Measurements from ENCODE around the gene CFAP65. TPM values are rescaled to one million over a fixed set of nuclear protein-coding genes. Genes with fewer than 3 reads are reported as not detected.

Gene CFAP65
- total and polyA plus RNA-seq, 9 of the 15 experiments (the other 6 are each of a cell fraction or from before 2014, with no cell fraction given), result not detected

DNA sequence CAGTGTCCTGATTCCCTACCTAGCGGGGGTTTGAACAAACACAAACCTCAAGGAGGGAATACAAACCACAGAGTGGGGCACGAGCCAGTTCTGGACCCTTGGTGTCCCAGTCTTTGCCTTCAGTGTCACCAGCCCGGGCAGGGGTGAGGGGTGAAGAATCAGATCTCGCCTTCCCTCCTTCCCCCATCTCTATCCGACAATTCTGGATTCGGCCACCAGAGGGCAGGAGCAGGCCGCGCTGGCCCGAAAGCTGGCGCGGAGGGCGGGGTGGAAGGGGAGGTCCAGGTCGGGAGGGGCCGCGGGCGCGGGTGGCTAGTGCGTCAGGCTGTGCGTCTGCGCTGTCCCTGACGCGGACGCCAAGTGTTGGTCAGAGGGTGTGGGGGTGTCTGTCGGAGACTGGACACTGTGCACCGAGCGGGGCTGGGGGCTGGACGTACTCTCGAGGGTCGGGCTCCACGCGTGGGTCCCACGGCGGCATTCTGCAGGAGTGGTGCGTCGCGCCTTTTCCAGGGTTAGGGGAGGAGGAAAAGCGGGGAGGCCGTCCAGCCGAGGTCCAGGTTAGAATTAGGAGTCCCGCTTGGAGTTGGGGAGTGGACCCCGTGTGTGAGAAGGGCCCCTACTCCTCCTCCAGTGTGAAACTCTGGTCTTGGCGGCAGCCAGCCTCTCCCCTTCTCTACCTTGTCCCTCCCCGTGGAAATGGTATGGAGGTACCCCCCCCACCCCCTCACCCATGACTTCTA is 45.2 kb downstream of the CFAP65 start (continued):
- TF ChIP-seq, protein P1, sequence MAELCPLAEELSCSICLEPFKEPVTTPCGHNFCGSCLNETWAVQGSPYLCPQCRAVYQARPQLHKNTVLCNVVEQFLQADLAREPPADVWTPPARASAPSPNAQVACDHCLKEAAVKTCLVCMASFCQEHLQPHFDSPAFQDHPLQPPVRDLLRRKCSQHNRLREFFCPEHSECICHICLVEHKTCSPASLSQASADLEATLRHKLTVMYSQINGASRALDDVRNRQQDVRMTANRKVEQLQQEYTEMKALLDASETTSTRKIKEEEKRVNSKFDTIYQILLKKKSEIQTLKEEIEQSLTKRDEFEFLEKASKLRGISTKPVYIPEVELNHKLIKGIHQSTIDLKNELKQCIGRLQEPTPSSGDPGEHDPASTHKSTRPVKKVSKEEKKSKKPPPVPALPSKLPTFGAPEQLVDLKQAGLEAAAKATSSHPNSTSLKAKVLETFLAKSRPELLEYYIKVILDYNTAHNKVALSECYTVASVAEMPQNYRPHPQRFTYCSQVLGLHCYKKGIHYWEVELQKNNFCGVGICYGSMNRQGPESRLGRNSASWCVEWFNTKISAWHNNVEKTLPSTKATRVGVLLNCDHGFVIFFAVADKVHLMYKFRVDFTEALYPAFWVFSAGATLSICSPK (IDR thresholded peaks at IDR 0.05; ENCODE audit: borderline replicate concordance), result no peak
- TF ChIP-seq, protein P2, sequence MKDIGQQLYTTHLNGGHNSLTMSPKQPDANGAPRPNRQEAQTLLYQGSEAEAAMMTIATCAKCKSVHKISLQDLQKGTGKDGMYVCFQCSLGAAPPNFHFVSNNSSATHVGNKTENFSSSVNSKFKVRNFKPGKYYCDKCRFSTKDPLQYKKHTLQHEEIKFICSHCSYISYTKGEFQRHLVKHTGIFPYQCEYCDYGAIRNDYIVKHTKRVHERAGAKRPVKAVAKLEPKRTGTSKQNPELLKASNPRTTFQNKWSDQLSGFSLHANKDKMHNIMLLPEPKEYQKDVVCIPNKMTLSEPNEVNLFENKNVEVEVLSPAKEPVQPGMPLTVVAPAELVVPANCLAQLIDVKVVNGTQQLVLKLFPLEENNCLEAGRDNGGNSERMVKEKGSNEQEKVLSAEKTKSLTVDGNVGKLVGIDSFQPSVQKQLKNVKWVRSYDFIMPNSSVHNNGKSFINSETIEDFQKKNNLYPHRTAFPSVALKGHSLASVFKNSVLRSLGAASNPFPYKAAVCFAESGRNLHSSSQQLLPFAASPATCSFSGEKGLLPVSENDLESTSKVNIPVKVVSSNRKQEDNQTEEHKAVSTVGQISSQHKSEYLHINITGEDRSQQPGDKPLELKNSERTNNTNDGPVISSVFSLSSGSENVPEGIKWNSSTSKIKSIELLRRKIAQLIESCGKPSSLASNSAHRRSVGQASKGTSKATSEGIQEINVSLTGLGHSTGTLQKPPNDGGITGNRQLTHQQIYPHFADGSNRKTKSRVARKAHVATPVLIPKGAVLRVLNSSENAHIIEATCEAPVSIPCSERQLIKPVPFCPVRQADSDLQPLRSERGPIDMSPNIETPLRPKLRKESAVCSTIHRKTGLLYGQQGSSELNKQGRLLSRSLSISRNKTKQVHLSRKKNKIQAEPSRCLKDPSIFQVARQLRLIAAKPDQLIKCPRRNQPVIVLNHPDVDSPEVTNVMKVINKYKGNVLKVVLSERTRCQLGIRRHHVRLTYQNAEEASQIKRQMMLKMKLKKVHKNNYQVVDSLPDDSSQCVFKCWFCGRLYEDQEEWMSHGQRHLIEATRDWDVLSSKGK (CRISPR knock-in tag; IDR thresholded peaks at IDR 0.05), result no peak
- TF ChIP-seq CBFA2T2 (conservative IDR thresholded peaks at IDR 0.05) (no peak), ZNF699 (CRISPR knock-in tag; IDR thresholded peaks at IDR 0.05; ENCODE audit: insufficient replicate concordance) (no peak), ZSCAN29 (IDR thresholded peaks at IDR 0.05) (no peak), ZNF175 (CRISPR knock-in tag; IDR thresholded peaks at IDR 0.05; ENCODE audit: low read depth) (no peak), SRSF7 (optimal IDR thresholded peaks at IDR 0.05; ENCODE audit: low read depth, low read length) (no peak), RBM22 (IDR thresholded peaks at IDR 0.05; ENCODE audit: low read depth, low read length, poor library complexity, severe bottlenecking) (no peak), FOXM1 (IDR thresholded peaks at IDR 0.05; ENCODE audit: low read depth) (no peak), FOXM1 (CRISPR knock-in tag; IDR thresholded peaks at IDR 0.05; ENCODE audit: low read depth) (no peak), KLF10 (CRISPR knock-in tag; IDR thresholded peaks at IDR 0.05) (no peak), KDM2B (CRISPR knock-in tag; IDR thresholded peaks at IDR 0.05) (no peak)
- TF ChIP-seq, protein P3, sequence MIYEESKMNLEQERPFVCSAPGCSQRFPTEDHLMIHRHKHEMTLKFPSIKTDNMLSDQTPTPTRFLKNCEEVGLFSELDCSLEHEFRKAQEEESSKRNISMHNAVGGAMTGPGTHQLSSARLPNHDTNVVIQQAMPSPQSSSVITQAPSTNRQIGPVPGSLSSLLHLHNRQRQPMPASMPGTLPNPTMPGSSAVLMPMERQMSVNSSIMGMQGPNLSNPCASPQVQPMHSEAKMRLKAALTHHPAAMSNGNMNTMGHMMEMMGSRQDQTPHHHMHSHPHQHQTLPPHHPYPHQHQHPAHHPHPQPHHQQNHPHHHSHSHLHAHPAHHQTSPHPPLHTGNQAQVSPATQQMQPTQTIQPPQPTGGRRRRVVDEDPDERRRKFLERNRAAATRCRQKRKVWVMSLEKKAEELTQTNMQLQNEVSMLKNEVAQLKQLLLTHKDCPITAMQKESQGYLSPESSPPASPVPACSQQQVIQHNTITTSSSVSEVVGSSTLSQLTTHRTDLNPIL (CRISPR knock-in tag; IDR thresholded peaks at IDR 0.05), result no peak
- TF ChIP-seq, protein P4, sequence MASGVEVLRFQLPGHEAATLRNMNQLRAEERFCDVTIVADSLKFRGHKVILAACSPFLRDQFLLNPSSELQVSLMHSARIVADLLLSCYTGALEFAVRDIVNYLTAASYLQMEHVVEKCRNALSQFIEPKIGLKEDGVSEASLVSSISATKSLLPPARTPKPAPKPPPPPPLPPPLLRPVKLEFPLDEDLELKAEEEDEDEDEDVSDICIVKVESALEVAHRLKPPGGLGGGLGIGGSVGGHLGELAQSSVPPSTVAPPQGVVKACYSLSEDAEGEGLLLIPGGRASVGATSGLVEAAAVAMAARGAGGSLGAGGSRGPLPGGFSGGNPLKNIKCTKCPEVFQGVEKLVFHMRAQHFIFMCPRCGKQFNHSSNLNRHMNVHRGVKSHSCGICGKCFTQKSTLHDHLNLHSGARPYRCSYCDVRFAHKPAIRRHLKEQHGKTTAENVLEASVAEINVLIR (CRISPR knock-in tag; IDR thresholded peaks at IDR 0.05), result peak; percentile 59
- TF ChIP-seq, protein P5, sequence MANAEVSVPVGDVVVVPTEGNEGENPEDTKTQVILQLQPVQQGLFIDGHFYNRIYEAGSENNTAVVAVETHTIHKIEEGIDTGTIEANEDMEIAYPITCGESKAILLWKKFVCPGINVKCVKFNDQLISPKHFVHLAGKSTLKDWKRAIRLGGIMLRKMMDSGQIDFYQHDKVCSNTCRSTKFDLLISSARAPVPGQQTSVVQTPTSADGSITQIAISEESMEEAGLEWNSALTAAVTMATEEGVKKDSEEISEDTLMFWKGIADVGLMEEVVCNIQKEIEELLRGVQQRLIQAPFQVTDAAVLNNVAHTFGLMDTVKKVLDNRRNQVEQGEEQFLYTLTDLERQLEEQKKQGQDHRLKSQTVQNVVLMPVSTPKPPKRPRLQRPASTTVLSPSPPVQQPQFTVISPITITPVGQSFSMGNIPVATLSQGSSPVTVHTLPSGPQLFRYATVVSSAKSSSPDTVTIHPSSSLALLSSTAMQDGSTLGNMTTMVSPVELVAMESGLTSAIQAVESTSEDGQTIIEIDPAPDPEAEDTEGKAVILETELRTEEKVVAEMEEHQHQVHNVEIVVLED (CRISPR knock-in tag; IDR thresholded peaks at IDR 0.05), result peak; percentile 50
- TF ChIP-seq, protein P6, sequence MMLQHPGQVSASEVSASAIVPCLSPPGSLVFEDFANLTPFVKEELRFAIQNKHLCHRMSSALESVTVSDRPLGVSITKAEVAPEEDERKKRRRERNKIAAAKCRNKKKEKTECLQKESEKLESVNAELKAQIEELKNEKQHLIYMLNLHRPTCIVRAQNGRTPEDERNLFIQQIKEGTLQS (IDR thresholded peaks at IDR 0.05), result no peak
- TF ChIP-seq, protein P6 (CRISPR knock-in tag; conservative IDR thresholded peaks at IDR 0.05), result no peak

Measured in K562 (cell line).